ENCODE results near the gene SPI1.

GRCh38 chr11:47417712-47418111, 39.4 kb upstream of the SPI1 start:
- TF ChIP-seq, protein P1, sequence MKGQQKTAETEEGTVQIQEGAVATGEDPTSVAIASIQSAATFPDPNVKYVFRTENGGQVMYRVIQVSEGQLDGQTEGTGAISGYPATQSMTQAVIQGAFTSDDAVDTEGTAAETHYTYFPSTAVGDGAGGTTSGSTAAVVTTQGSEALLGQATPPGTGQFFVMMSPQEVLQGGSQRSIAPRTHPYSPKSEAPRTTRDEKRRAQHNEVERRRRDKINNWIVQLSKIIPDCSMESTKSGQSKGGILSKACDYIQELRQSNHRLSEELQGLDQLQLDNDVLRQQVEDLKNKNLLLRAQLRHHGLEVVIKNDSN (IDR thresholded peaks at IDR 0.05), result no peak
- TF ChIP-seq FOXM1 (IDR thresholded peaks at IDR 0.05; ENCODE audit: borderline replicate concordance, low read depth), result no peak

Data from Ishikawa (cell line).